Subcutaneous adipose tissue (tissue), 4 donors: Measurements from ENCODE around the gene CCDC83. TPM values are rescaled to one million over a fixed set of nuclear protein-coding genes. Genes with fewer than 3 reads are reported as not detected.

ENCODE experiments used
- CTCF ChIP-seq: fragments of 450-650 bp; IDR thresholded peaks from one replicate; pipeline ENCODE4 v1.5.1; 2016; ENCODE audit warnings: low read depth, mild to moderate bottlenecking, control low read depth, antibody characterized with exemption, moderate library complexity
- total RNA-seq, 4 donors: library from RNA; depleted of rRNA; stranded (reverse); fragments of >200 nt; gene quantifications; one replicate each; pipeline ENCODE4 v1.1.0, GENCODE V29; 2016

Gene CCDC83
- total RNA-seq, 4 donors from 2014 or later: not detected

GRCh38 chr11:85848556-85848955 lies 6.6 kb upstream of the CCDC83 start:
- no peak for TF ChIP-seq CTCF

GRCh38 chr11:85854212-85854556 lies 999 bp upstream of the CCDC83 start:
- no peak for TF ChIP-seq CTCF

GRCh38 chr11:85854557-85855340 lies 434 bp upstream of the CCDC83 start:
- no peak for TF ChIP-seq CTCF

GRCh38 chr11:85857098-85857497 lies 1.9 kb downstream of the CCDC83 start:
- TF ChIP-seq CTCF: no peak

GRCh38 chr11:85863855-85864254 lies 8.7 kb downstream of the CCDC83 start:
- TF ChIP-seq CTCF: no peak

GRCh38 chr11:85866137-85866827 lies 11.1 kb downstream of the CCDC83 start:
- no peak for TF ChIP-seq CTCF

- no peak for TF ChIP-seq CTCF
Observed at GRCh38 chr11:85867751-85868150, 12.6 kb downstream of the CCDC83 start.
